Measurements from ENCODE around the gene CLIC2. TPM values are rescaled to one million over a fixed set of nuclear protein-coding genes. Genes with fewer than 3 reads are reported as not detected.
A peak's percentile ranks its signal among the peaks of the same experiment; 100 is the strongest.
"Not testable (repeated sequence)": the region's sequence is repeated elsewhere in the genome, so short reads cannot be mapped to it uniquely, and the experiment has no call there.

The CLIC2 gene
- total RNA-seq (10 to 100 TPM in 6 of 7 donors, 1 to 10 TPM in 1; 8.3 to 21.5 (median 18.9) TPM), polyA plus RNA-seq (10 to 100 TPM; 13.2 to 18.5 TPM)
- long read RNA-seq, donor 1, transcript CLIC2-202 (6 exons, 2,655 nt): major isoform, 49 of 53 reads
- long read RNA-seq, donor 1, partial matches to known transcripts: 1 of 53 reads
- long read RNA-seq, donor 1, other reads (novel, unspliced or antisense): 3 of 53 reads
- long read RNA-seq, donor 2: 0 reads
- long read RNA-seq, donor 3, transcript CLIC2-202 (6 exons, 2,655 nt): major isoform, 11 of 17 reads
- long read RNA-seq, donor 3, partial matches to known transcripts: 5 of 17 reads
- long read RNA-seq, donor 3, other reads (novel, unspliced or antisense): 1 of 17 reads

- TF ChIP-seq POLR2A (IDR thresholded peaks at IDR 0.05) (no peak), EP300 (IDR thresholded peaks at IDR 0.05) (no peak)
- TF ChIP-seq, protein P1, sequence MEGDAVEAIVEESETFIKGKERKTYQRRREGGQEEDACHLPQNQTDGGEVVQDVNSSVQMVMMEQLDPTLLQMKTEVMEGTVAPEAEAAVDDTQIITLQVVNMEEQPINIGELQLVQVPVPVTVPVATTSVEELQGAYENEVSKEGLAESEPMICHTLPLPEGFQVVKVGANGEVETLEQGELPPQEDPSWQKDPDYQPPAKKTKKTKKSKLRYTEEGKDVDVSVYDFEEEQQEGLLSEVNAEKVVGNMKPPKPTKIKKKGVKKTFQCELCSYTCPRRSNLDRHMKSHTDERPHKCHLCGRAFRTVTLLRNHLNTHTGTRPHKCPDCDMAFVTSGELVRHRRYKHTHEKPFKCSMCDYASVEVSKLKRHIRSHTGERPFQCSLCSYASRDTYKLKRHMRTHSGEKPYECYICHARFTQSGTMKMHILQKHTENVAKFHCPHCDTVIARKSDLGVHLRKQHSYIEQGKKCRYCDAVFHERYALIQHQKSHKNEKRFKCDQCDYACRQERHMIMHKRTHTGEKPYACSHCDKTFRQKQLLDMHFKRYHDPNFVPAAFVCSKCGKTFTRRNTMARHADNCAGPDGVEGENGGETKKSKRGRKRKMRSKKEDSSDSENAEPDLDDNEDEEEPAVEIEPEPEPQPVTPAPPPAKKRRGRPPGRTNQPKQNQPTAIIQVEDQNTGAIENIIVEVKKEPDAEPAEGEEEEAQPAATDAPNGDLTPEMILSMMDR (IDR thresholded peaks at IDR 0.05): no peak
- peak in 4 of 5 donors; percentile 23 to 43 (median 38) for DNase-seq
- peak within 1 kb of the TSS; percentile 31 for H3K4me3 ChIP-seq
Measured at GRCh38 chrX:155334486-155335336, at the start of gene CLIC2. Gene CLIC2, minus strand, starts transcription at chrX:155334614. Its CDS starts 187 bp downstream, at chrX:155334427.

DNA sequence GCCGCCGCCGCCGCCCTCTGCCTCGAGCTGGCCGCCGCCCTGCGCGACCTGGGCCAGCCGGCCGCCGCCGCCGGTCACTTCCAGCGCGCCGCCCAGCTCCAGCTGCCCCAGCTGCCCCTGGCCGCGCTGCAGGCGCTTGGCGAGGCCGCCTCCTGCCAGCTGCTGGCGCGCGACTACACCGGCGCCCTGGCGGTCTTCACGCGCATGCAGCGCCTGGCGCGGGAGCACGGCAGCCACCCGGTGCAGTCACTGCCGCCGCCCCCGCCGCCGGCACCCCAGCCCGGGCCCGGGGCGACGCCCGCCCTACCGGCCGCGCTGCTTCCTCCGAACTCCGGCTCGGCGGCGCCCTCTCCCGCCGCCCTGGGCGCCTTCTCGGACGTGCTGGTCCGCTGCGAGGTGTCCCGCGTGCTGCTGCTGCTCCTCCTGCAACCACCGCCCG is 48.1 kb upstream of the CLIC2 start:
- DNase-seq; H3K4me1 ChIP-seq (ENCODE audit: insufficient read depth); intact Hi-C loops (cut with DNase I); H3K36me3 ChIP-seq; H3K27ac ChIP-seq; H3K4me3 ChIP-seq; H3K9me3 ChIP-seq; H3K27me3 ChIP-seq: not testable (repeated sequence)
- no CpG with 5 or more reads among the region's 64 CpGs for WGBS, 3 donors

More at GRCh38 chrX:155334486-155335336, at the start of gene CLIC2:
- H3K9me3 ChIP-seq: no peaks in the 10 kb centered on the region
- WGBS, 3 donors: 25 to 26% (median 26%) methylated on average over 5 of the region's 5 CpGs
- intact Hi-C loops (cut with DNase I): no loop called here
- no peaks in the 10 kb centered on the region for H3K36me3 ChIP-seq
- H3K4me1 ChIP-seq (ENCODE audit: insufficient read depth): no peaks in the 10 kb centered on the region
- H3K27me3 ChIP-seq: no peaks in the 10 kb centered on the region
- H3K27ac ChIP-seq: peak within 1 kb of the TSS; percentile 34 to 52

- intact Hi-C loops (cut with DNase I); H3K27me3 ChIP-seq; H3K36me3 ChIP-seq; H3K9me3 ChIP-seq; H3K4me3 ChIP-seq; DNase-seq; H3K4me1 ChIP-seq (ENCODE audit: insufficient read depth); H3K27ac ChIP-seq: not testable (repeated sequence)
- WGBS, 3 donors: no CpG with 5 or more reads among the region's 90 CpGs
Measured at GRCh38 chrX:155381843-155382528, 47.6 kb upstream of the CLIC2 start, which contains the start of gene F8A2. Gene F8A2, plus strand, starts transcription at chrX:155382095. Its CDS starts 20 bp downstream, at chrX:155382115.

DNA sequence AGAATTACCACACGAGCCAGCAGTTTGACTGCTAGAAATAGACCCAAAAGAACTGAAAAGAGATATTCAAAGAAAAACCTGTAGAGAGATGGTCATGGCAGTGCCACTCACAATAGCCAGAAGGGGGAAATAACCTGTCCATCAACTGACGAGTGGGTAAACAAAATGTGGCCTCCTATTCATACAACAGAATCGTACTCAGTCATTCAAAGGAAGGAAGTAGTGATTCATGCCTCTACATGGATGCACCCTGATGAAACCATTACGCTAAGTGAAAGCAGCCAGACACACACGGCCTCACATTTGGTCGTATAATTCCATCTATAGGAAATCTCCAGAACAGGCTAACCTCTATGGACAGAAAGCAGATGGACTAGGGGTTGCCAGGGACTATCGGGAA is 45.4 kb upstream of the CLIC2 start:
- intact Hi-C loops (cut with DNase I); H3K4me1 ChIP-seq (ENCODE audit: insufficient read depth); H3K36me3 ChIP-seq; H3K9me3 ChIP-seq; H3K4me3 ChIP-seq; H3K27ac ChIP-seq; H3K27me3 ChIP-seq; DNase-seq: not testable (repeated sequence)
- WGBS, 3 donors: no CpG with 5 or more reads among the region's 7 CpGs

DNA sequence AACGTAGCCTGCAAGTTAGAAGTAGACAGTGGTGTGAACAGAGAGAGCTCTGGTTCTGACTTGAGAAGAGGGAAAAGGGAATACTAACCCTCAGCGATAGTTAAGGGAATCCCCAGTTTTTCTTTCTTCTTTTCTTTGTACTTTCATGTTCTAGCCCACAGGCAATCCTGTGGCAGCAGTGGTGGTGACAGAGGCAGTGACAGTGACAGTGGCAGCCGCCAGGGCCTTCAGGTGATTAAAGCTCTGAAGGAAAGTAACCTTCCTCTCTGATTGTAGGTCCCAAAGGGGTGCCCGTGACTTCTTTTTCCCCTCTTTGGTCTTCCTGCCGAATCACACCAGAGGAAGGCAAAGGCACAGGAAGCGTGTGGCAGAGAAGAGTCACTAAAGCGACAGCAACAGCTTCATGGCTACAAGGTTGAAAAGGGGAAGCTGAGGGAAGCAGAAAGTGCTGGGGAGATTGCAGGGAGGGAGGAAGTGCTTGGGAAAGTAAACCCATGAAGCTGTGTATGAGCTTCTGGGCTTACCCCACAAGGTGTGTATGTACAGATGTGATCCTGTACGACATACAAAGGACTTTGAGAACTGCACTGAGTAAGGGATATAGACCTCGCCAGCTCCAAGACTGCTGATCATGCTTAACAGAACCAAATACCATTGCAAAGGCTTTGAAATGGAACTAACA is 39.5 kb upstream of the CLIC2 start:
- H3K4me3 ChIP-seq; H3K36me3 ChIP-seq; intact Hi-C loops (cut with DNase I); DNase-seq; H3K27ac ChIP-seq; H3K9me3 ChIP-seq; H3K4me1 ChIP-seq (ENCODE audit: insufficient read depth); H3K27me3 ChIP-seq: not testable (repeated sequence)
- WGBS, 3 donors: no CpG with 5 or more reads among the region's 9 CpGs

DNA sequence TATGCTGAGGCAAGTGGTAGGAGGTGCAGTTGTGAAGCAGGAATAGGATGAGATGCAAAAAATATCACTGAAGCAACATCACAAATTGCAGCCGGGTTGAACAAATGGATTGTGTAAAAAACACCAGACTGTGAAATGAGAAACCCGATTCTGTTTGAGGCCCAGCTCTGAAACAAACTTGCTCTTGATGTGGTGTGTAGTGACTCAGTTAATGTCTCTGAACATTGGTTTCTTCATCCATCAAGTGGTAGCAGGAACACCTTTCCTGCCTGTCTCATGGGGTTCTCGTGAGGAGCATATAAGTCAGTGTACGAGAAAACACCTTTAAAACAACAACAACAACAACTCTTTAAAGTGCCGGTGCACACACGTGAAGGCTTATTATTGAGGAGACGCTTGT is 29.3 kb upstream of the CLIC2 start:
- intact Hi-C loops (cut with DNase I); H3K4me1 ChIP-seq (ENCODE audit: insufficient read depth); DNase-seq; H3K9me3 ChIP-seq; H3K27ac ChIP-seq; H3K27me3 ChIP-seq; H3K4me3 ChIP-seq; H3K36me3 ChIP-seq: not testable (repeated sequence)
- WGBS, 3 donors: no CpG with 5 or more reads among the region's 7 CpGs

DNA sequence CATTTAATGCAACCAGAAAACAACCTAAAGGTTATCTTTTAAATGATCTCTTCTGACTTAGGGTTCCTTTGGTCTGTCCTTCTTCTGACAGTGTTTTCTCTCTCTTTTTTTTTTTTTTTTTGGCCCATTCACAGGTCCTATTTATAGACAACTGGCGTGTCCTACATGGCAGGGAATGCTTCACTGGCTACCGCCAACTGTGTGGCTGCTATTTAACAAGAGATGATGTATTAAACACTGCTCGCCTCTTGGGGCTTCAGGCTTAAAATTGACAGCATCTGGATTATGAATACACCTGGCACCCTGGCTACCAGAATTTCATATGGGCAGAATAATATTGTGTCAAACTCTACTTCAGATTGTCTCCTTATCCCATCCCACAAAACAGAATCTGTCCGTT is 15.0 kb upstream of the CLIC2 start:
- H3K4me3 ChIP-seq; H3K27ac ChIP-seq; H3K36me3 ChIP-seq; intact Hi-C loops (cut with DNase I); H3K9me3 ChIP-seq; H3K4me1 ChIP-seq (ENCODE audit: insufficient read depth); DNase-seq; H3K27me3 ChIP-seq: not testable (repeated sequence)
- WGBS, 3 donors: no CpG with 5 or more reads among the region's 4 CpGs

GRCh38 chrX:155345689-155346088 is 11.3 kb upstream of the CLIC2 start:
- H3K36me3 ChIP-seq; H3K4me3 ChIP-seq; H3K27me3 ChIP-seq; intact Hi-C loops (cut with DNase I); DNase-seq; H3K4me1 ChIP-seq (ENCODE audit: insufficient read depth); H3K27ac ChIP-seq; H3K9me3 ChIP-seq: not testable (repeated sequence)
- WGBS, 3 donors: no CpG with 5 or more reads among the region's 1 CpG

DNA sequence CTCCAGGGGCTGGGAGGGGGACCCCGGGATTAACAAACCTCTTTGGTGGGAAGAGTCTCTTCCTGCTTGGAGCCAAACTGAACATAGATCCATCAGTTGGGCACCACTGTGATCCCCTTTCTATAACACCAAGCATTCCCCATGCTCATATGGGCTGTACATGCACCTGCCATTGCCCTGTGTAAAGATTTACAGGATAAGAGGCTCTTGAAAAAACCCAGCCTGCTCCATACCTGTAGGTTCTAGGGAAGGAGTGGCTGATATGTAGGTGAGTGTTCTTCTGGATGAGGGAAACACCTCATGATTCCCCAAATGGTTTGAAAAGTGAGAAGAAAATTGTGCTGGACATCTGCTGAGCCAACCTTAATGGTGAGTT is 911 bp upstream of the CLIC2 start:
- H3K4me1 ChIP-seq (ENCODE audit: insufficient read depth); intact Hi-C loops (cut with DNase I); DNase-seq; H3K4me3 ChIP-seq; H3K27me3 ChIP-seq; H3K36me3 ChIP-seq; H3K9me3 ChIP-seq: not testable (repeated sequence)
- WGBS, 3 donors: 28 to 42% (median 35%) methylated on average over 1 of the region's 1 CpG
- peak overlapping the region in 1 of 2 donors; percentile 52 for H3K27ac ChIP-seq

All from ovary (tissue), 10 donors.